GM23248 (cell line): ENCODE data around the gene ENTR1. TPM values are rescaled to one million over a fixed set of nuclear protein-coding genes. Genes with fewer than 3 reads are reported as not detected.

Source experiments
- DNase-seq: peaks from one replicate; pipeline ENCODE4 v3.0.0-alpha.2; 2015
- H2AFZ ChIP-seq: fragments of 200-600 bp; sonication (generic); 2 replicates; pipeline ENCODE4 v1.6.1; 2016; ENCODE audit warnings: antibody characterized with exemption
- H3F3A ChIP-seq: fragments of 200-600 bp; sonication (generic); 2 replicates; pipeline ENCODE4 v1.6.1; 2016; ENCODE audit warnings: mild to moderate bottlenecking, antibody characterized with exemption, mixed run types; ENCODE audit not compliant: insufficient read depth
- H3K27ac ChIP-seq: fragments of 200-600 bp; sonication (generic); 2 replicates; pipeline ENCODE4 v1.5.1; 2016; ENCODE audit warnings: mild to moderate bottlenecking
- H3K27me3 ChIP-seq: fragments of 200-600 bp; sonication (generic); replicated peaks from 2 replicates; pipeline ENCODE4 v1.6.1; 2016; ENCODE audit warnings: mild to moderate bottlenecking; ENCODE audit not compliant: insufficient read depth
- H3K36me3 ChIP-seq: fragments of 200-600 bp; sonication (generic); 2 replicates; pipeline ENCODE4 v1.6.1; 2016; ENCODE audit warnings: low read depth, mild to moderate bottlenecking
- H3K4me1 ChIP-seq: fragments of 200-600 bp; sonication (generic); 2 replicates; pipeline ENCODE4 v1.6.1; 2016; ENCODE audit warnings: mild to moderate bottlenecking; ENCODE audit not compliant: insufficient read depth
- H3K4me2 ChIP-seq: fragments of 200-600 bp; sonication (generic); one replicate; pipeline ENCODE4 v1.6.1; 2016; ENCODE audit warnings: mild to moderate bottlenecking; ENCODE audit not compliant: unreplicated experiment
- H3K4me3 ChIP-seq: fragments of 200-600 bp; sonication (generic); 2 replicates; pipeline ENCODE4 v1.5.1; 2016; ENCODE audit warnings: mild to moderate bottlenecking
- H3K79me2 ChIP-seq: fragments of 200-600 bp; sonication (generic); 2 replicates; pipeline ENCODE4 v1.6.1; 2016; ENCODE audit warnings: mild to moderate bottlenecking; ENCODE audit not compliant: insufficient read depth
- H3K9ac ChIP-seq: fragments of 200-600 bp; sonication (generic); 2 replicates; pipeline ENCODE4 v1.6.1; 2016; ENCODE audit warnings: mild to moderate bottlenecking
- H3K9me2 ChIP-seq: fragments of 200-600 bp; sonication (generic); 2 replicates; pipeline ENCODE4 v1.6.1; 2016; ENCODE audit warnings: mixed run types, mild to moderate bottlenecking, moderate library complexity; ENCODE audit not compliant: insufficient read depth
- H3K9me3 ChIP-seq: fragments of 200-600 bp; sonication (generic); one replicate; pipeline ENCODE4 v1.6.1; 2017; ENCODE audit warnings: low read depth
- H4K20me1 ChIP-seq: fragments of 200-600 bp; sonication (generic); 2 replicates; pipeline ENCODE4 v1.6.0; 2016; ENCODE audit not compliant: insufficient read depth
- EZH2 ChIP-seq: fragments of 200-600 bp; sonication (generic); IDR thresholded peaks from 2 replicates; pipeline ENCODE4 v1.6.1; 2018; ENCODE audit warnings: antibody characterized with exemption, mild to moderate bottlenecking; ENCODE audit not compliant: insufficient read depth, poor library complexity, severe bottlenecking
- EZH2phosphoT487 ChIP-seq: fragments of 200-600 bp; sonication (generic); IDR thresholded peaks from 2 replicates; pipeline ENCODE4 v1.6.1; 2018; ENCODE audit warnings: antibody characterized with exemption, moderate library complexity, mild to moderate bottlenecking, low read depth; ENCODE audit not compliant: insufficient read depth
- WGBS, 2 experiments: methylation state at CpG; one replicate each; pipeline ENCODE4 v1.1.6; 2015 to 2017; ENCODE audit warnings: low lambda C conversion rate in 2 of 2, low coverage in 1 of 2; ENCODE audit errors: missing lambda C conversion rate in 2 of 2; 5-methylcytosine and 5-hydroxymethylcytosine counted together
- in situ Hi-C: fragments of 300-500 bp; cut with MboI; formaldehyde crosslinking; loops from 2 replicates; pipeline ENCODE4 v1.15.0; 2020
- polyA plus RNA-seq: library from polyadenylated mRNA; unstranded; fragments of >200 nt; fragmentation: Nextera tagmentation; extraction: Ambion mirVana; gene quantifications from 2 replicates; pipeline ENCODE4 v1.2.1, GENCODE V29; 2016
- total RNA-seq: library from RNA; depleted of rRNA; stranded (reverse); fragments of >200 nt; shearing (Covaris generic); gene quantifications from 2 replicates; pipeline ENCODE4 v1.2.3, GENCODE V29; 2014

The ENTR1 gene
- total and polyA plus RNA-seq, 2 experiments from 2014 or later = 11.2 to 36.4 TPM

DNA sequence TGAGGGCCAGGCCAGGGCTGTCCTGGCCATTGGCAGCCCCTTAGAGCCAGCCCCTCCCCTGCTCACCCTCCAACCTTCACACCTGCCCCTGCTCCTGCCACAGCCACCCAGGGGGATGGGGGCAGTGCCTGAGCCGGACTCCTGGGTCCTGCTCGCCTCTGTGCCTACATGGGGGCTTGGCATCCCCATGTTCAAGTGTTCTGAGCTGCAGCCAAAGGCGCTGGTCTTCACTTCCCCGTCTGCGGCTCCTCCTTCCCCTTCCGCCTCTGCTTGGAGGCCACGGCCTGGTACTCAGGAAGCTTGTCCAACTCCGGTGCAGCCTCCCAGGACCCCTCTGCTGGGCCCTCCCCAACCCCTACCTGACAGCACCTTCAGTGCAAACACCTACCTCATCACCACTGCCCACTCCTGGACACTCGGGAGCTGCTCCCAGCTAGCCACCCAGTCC, 44.6 kb downstream of the ENTR1 start:
- no peaks in the 10 kb centered on the region for H3K9me3 ChIP-seq
- peaks cover 23% of the 10 kb centered on the region for H3K4me1 ChIP-seq
- no peak overlapping the region for H3K4me3 ChIP-seq
- H3F3A ChIP-seq = no peaks in the 10 kb centered on the region
- no peak overlapping the region for H3K4me2 ChIP-seq
- no peak for TF ChIP-seq EZH2phosphoT487
- H3K36me3 ChIP-seq = no peaks in the 10 kb centered on the region
- H3K79me2 ChIP-seq = no peaks in the 10 kb centered on the region
- H3K9ac ChIP-seq = no peak overlapping the region
- H3K27ac ChIP-seq = no peak overlapping the region
- DNase-seq = no peak
- no peaks in the 10 kb centered on the region for H3K27me3 ChIP-seq
- H2AFZ ChIP-seq = no peak overlapping the region
- no peaks in the 10 kb centered on the region for H3K9me2 ChIP-seq
- 57 to 61% methylated on average over 8 to 9 of the region's 9 CpGs for WGBS, 2 experiments
- no peaks in the 10 kb centered on the region for H4K20me1 ChIP-seq
- in situ Hi-C loops = no loop called here

- Histone ChIP-seq H3K9ac (no peak overlapping the region), H3K79me2 (no peaks in the 10 kb centered on the region), H3K36me3 (no peaks in the 10 kb centered on the region), H3K27ac (no peak overlapping the region), H2AFZ (no peak overlapping the region), H3K4me2 (no peak overlapping the region), H3F3A (no peaks in the 10 kb centered on the region), H3K4me1 (peaks cover 25% of the 10 kb centered on the region), H3K4me3 (no peak overlapping the region), H3K9me3 (no peaks in the 10 kb centered on the region), H3K27me3 (no peaks in the 10 kb centered on the region), H4K20me1 (no peaks in the 10 kb centered on the region), H3K9me2 (no peaks in the 10 kb centered on the region)
- WGBS, 2 experiments = 57 to 64% methylated on average over 27 to 31 of the region's 31 CpGs
- TF ChIP-seq EZH2phosphoT487 = no peak
- no peak for TF ChIP-seq EZH2
- DNase-seq = no peak
- in situ Hi-C loops = no loop called here
These were observed 45.3 kb downstream of the ENTR1 start for GRCh38 chr9:136364942-136365774.

DNA sequence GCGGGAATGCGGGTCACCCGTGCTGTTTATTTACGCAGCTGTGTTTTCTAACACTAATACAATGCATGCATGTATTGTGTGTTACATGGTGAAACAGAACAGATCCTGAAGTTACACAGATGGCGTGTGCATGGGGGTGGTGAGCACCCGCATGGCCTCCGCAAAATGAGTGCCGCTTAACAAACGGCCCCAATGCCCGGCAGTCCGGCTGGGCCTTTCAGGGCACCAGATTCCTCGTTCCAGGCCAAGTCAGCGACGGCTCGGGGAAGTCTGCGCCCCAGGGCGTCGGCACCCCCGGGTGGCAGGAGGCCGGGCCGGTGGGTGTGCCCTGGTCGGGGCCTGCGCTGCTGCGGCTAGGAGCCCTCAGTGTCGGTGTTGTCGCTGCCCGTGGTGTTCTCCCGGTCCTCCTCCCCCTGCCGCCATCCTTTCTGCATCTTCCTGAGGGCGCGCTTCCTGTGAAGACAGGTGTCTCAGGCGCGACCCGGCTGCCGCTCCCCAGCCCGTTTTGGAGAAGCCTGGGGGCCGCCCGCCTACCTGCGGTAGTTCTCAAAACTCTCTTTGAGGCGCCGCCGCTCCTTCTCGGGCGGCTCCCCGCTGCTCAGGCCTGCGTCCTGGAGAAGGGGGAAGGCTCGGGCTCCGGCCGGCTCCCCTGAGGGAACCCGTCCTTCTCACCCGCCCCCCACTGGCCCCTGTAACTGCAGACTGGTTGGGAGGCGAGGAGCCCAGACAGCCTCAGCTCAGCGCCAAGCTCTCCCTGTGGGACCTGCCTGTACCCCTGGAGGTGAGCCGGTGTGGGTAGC, 46.3 kb downstream of the ENTR1 start:
- H3K9me3 ChIP-seq = no peaks in the 10 kb centered on the region
- H4K20me1 ChIP-seq = no peaks in the 10 kb centered on the region
- no peak overlapping the region for H2AFZ ChIP-seq
- DNase-seq = no peak
- no peak overlapping the region for H3K9ac ChIP-seq
- 45 to 47% methylated on average over 43 to 48 of the region's 54 CpGs for WGBS, 2 experiments
- H3K79me2 ChIP-seq = no peaks in the 10 kb centered on the region
- H3K27ac ChIP-seq = no peak overlapping the region
- peak overlapping the region; percentile 36 for H3K4me2 ChIP-seq
- no peaks in the 10 kb centered on the region for H3K9me2 ChIP-seq
- peak overlapping the region; percentile 84 for H3K4me3 ChIP-seq
- TF ChIP-seq EZH2phosphoT487 = no peak
- H3K4me1 ChIP-seq = peaks cover 25% of the 10 kb centered on the region
- H3K27me3 ChIP-seq = no peaks in the 10 kb centered on the region
- no peaks in the 10 kb centered on the region for H3F3A ChIP-seq
- H3K36me3 ChIP-seq = no peaks in the 10 kb centered on the region
- in situ Hi-C loops = no loop called here

DNA sequence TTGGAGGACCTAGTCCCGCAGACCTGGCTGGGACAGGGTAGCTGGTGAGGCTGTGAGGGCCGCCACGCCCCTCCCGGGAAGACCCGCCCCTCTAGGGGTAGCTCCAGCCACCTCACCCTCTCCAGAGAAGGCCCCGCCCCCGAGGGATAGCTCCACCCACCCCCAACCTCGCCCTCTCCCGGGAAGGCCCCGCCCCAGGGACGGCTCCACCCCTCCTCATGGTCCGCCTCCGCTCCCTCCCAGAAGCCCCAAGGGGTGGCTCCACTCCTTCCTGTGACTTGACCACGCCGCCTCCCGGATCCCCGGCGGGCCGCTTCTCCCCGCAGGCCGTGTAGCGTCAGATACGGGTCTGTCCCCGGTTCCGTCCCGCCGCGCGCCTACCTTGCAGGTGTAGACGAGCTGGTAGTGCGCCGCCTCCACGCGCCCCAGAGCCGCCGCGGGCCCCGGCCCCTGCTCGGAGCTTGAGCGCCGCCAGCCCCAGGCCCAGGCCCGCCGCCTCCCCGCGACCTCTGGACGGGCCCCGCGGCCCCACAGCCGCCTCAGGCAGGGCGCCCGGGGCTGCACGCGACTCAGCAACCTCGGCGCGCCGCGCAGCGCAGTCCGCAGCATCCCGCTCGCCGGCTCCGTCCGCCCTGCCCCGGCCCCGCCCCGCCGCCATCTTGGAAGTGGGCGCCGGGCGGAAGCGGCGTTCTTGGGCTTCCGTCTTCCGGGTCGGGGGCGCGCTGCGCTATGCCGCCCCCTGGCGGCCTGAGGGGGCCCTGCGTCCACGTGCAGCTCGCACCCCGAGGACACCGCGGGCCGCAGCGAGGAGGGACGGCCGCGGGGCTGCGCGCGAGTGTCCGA, 47.1 kb downstream of the ENTR1 start, which contains the start of gene DNLZ:
Gene DNLZ, minus strand, starts transcription at position 639 of the 843 bp plus-strand sequence. Its CDS starts 30 bp downstream, at position 609.
- Histone ChIP-seq H3F3A (no peaks in the 10 kb centered on the region), H4K20me1 (no peaks in the 10 kb centered on the region), H3K9me3 (no peaks in the 10 kb centered on the region), H3K4me3 (peak within 1 kb of the TSS; percentile 84), H3K36me3 (no peaks in the 10 kb centered on the region), H3K27me3 (no peaks in the 10 kb centered on the region), H3K4me2 (peak within 1 kb of the TSS; percentile 70), H3K4me1 (peaks cover 25% of the 10 kb centered on the region), H3K79me2 (no peaks in the 10 kb centered on the region), H3K9me2 (no peaks in the 10 kb centered on the region), H3K27ac (peak within 1 kb of the TSS; percentile 66), H2AFZ (peak within 1 kb of the TSS; percentile 70; the same call in 1 of the 2 replicates), H3K9ac (peak within 1 kb of the TSS; percentile 89)
- TF ChIP-seq EZH2 = no peak
- no peak for TF ChIP-seq EZH2phosphoT487
- DNase-seq = peak; percentile 98
- in situ Hi-C loops = no loop called here
- WGBS, 2 experiments = 1% methylated on average over 43 to 97 of the region's 97 CpGs
